NCI-H1694 treated with DMSO at 0.1 percent for 48 hours (cell line): ENCODE measurements around the gene DSC1.

Experiments used
- DNase-seq: peaks from one replicate; lab custom pipeline; 2025; lab: John Stamatoyannopoulos, UW

Gene DSC1

DNA sequence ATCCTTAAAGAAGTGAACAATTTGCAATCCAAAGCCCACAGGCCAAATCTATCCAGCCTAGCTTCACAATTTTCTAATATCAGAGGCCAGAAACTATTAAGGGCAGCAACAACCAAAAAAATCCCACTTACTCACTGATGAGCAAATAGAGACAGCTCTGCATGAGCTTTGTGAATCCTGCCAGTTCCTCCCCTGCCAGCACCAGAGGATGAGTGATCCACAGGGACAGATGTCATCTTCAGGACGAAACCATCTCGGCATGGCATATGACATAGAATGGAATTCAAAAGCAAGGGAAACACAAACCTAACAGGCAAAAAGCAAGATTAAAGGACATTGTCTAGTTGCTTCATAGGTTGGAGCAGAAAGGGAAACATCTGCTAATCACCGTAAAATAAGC is 58.2 kb downstream of the DSC1 start:
- DNase-seq = no peak

DNA sequence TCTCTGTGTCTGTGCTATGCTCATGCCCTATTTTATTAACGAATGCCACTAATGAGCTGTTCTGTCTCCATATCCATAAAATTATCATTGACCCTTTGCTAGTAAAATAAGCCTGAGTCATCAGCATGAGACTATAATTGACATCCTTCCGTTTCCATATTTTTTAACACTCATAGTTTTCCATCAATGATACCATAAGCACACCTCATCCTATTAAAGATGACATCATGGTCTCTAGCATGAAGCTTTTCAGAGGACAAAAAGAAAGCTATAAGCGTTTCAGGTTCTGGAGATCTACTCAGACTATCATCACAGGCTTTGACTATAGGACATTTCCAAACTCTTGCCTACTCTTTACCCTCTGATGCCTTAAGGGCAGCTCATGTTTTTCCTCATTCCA is 59.2 kb downstream of the DSC1 start:
- DNase-seq = no peak

DNA sequence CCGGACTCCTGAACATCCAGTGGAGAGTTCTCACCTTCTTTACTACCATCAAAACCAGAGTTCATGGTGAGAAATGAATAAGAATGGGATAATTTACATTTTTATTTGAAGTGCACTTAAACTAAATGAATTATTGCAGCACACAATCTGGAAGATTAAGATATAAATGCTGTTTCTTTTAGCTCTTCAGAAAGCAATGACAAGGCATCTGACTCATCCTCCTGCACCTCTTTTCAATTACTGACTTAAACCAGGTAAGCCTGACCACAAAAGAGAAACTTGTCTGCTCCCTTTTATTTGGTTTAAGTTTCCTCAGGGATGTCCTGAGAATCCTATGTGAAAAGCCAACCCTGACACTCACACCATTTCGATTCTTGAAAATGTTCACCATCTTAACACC is 59.7 kb downstream of the DSC1 start:
- DNase-seq = no peak

GRCh38 chr18:31102025-31102684 is 60.5 kb downstream of the DSC1 start, which contains the start of gene DSC2:
Gene DSC2 (minus strand): TSS chr18:31102421. CDS start chr18:31101971, 450 bp downstream.
- DNase-seq = no peak

GRCh38 chr18:31101183-31102024 is 61.3 kb downstream of the DSC1 start:
- DNase-seq = no peak

GRCh38 chr18:31100436-31101182 is 62.0 kb downstream of the DSC1 start:
- no peak for DNase-seq

DNA sequence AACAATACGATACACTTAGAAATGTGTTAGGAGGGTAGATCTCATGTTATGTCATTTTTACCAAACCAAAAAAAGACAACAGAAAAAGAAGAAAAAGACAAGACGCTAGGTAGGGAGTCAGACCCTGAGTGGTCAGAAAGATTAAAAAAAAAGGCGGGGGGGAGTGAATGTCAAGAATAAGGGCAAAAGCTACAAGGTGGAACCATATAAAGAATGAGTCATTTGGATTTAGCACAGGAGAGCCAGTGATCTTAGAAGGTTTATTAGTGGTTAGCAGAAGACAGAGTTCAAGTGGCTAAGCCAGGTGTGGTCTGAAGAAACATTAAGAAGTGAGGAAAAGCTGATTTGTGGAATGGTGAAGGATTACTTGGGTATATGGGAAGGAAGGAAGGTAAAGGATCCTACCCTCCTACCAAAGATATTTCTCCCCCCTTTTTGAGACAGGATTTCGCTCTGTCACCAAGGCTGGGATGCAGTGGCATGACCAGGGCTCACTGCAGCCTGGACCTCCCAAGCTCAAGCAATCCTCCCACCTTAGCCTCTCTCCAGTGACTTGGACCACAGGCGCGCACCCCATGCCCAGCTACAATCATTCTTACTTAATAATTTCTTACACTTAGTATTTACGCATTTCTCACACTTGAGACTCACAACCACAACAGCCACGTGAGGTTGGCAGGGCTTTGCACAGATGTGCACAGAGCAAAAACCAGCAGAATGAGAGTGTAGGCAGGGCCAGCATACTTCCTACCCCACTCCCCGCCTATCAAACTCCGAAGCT is 63.0 kb downstream of the DSC1 start:
- DNase-seq = no peak

DNA sequence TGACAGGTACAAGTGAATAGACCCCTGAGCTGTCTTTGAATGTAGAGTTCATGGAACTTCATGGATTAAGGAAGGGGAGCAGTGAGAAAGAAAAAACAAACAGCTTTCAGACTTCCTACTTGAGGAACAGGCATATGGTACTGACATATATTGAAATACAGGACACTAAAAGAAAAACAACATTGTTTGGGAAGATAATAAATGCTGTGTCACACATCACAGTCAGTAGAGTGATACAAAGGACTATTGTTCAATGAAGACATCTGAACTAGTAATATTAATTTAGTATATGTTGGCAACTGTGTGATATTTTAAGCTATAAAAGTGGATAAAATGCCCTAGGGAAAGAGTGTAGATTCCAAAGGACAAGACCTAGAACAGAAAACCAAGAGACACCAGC is 63.8 kb downstream of the DSC1 start:
- no peak for DNase-seq

- DNase-seq = no peak
Observed at GRCh38 chr18:31097666-31098065, 65.0 kb downstream of the DSC1 start.

DNA sequence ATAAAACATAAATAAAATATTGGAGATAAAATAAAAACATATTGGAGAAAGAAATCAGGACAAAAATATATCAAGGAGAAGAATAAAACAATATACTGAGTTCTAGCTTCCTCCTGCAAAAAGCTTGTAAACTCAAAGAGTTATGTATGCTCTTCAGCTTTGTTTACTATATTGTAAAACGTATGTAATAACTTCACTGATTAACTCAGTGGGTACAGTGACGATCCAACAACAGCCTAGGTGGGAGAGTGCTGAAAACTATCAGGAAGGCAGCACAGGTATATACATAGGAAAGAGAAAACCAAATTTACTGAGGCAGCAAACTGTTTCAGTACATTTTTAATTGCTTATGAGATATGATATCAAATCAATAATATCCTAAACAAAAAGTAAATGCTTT is 68.8 kb downstream of the DSC1 start:
- DNase-seq = no peak

GRCh38 chr18:31093294-31093693 is 69.4 kb downstream of the DSC1 start:
- DNase-seq = no peak

GRCh38 chr18:31091350-31091749 is 71.3 kb downstream of the DSC1 start:
- DNase-seq = no peak

DNA sequence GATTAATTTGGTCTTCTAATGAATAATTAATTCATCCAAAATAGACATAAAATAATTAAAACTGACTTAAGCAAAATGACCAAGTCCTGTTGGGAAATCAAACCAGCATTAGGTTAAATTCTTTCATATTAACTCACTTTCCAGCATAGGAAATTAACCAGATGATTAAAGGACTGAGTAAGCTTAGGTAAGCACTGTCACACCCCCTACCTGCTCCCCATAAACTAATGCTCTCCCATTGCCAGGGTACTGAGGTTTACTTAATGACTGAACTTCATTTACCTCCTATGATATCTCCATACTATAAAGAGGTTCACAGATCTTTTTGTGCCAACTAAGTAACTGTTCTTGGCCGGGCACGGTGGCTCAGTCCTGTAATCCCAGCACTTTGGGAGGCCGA is 74.1 kb downstream of the DSC1 start:
- DNase-seq = no peak

DNA sequence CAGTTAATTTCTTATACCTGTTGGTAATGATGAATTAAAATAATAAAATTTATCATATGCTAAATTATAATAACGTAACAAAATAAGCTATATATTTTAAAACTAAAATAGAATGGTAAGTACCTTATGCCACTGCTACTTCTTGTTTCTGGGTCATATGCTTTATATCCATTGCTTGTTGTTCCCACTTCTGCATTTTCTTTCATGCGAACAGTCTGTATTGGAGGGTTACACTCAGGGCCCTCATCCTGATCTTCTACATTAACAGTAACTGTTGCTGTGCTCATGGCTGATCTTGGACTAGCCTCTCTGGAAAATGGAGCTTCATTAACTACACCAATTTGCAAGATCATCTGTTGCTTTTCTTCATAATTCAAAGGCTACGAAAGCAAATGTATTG is 82.7 kb downstream of the DSC1 start:
- no peak for DNase-seq
